CD4-positive, alpha-beta T cell treated with Interleukin-10 for 1 hour (primary cell): Measurements from ENCODE around the gene PPP2R5C.
"Not testable (repeated sequence)": the region's sequence is repeated elsewhere in the genome, so short reads cannot be mapped to it uniquely, and the experiment has no call there.

Experiments
- DNase-seq: peaks from one replicate; pipeline ENCODE4 v3.0.0-alpha.2; 2020

The PPP2R5C gene

GRCh38 chr14:101761032-101761880, at the start of gene PPP2R5C:
Gene PPP2R5C, plus strand, starts transcription at chr14:101761709. Its CDS starts 185 bp downstream, at chr14:101761894.
- peak; percentile 88 for DNase-seq

- not testable (repeated sequence) for DNase-seq
These were observed 49.7 kb upstream of the PPP2R5C start for GRCh38 chr14:101711857-101712233.

GRCh38 chr14:101712341-101712740, 49.2 kb upstream of the PPP2R5C start:
- DNase-seq: not testable (repeated sequence)

GRCh38 chr14:101713091-101713490, 48.4 kb upstream of the PPP2R5C start:
- DNase-seq: peak; percentile 71

GRCh38 chr14:101713621-101714349, 47.7 kb upstream of the PPP2R5C start:
- DNase-seq: peak; percentile 84

GRCh38 chr14:101714394-101714793, 47.1 kb upstream of the PPP2R5C start:
- DNase-seq: no peak

GRCh38 chr14:101715210-101716076, 46.1 kb upstream of the PPP2R5C start:
- DNase-seq: no peak

GRCh38 chr14:101716077-101716950, 45.2 kb upstream of the PPP2R5C start:
- no peak for DNase-seq

GRCh38 chr14:101716956-101717662, 44.4 kb upstream of the PPP2R5C start:
- no peak for DNase-seq

- DNase-seq: no peak
These were observed 43.6 kb upstream of the PPP2R5C start for GRCh38 chr14:101717663-101718490.

GRCh38 chr14:101719045-101719645, 42.4 kb upstream of the PPP2R5C start:
- DNase-seq: no peak

GRCh38 chr14:101719708-101720107, 41.8 kb upstream of the PPP2R5C start:
- no peak for DNase-seq

GRCh38 chr14:101721111-101721510, 40.4 kb upstream of the PPP2R5C start:
- no peak for DNase-seq

GRCh38 chr14:101721951-101722661, 39.4 kb upstream of the PPP2R5C start:
- peak; percentile 90 for DNase-seq

GRCh38 chr14:101723061-101723595, 38.4 kb upstream of the PPP2R5C start:
- DNase-seq: no peak

- not testable (repeated sequence) for DNase-seq
These were observed 35.9 kb upstream of the PPP2R5C start for GRCh38 chr14:101725652-101726051.

- DNase-seq: no peak
These were observed 35.1 kb upstream of the PPP2R5C start for GRCh38 chr14:101726295-101726953.

GRCh38 chr14:101726954-101727302, 34.6 kb upstream of the PPP2R5C start:
- DNase-seq: no peak
